Muscle of leg (tissue), 11 donors: ENCODE data around the gene RGS17. TPM values are rescaled to one million over a fixed set of nuclear protein-coding genes. Genes with fewer than 3 reads are reported as not detected.
A peak's percentile ranks its signal among the peaks of the same experiment; 100 is the strongest.
"Not testable (repeated sequence)": the region's sequence is repeated elsewhere in the genome, so short reads cannot be mapped to it uniquely, and the experiment has no call there.

Source experiments
- DNase-seq: peaks from one replicate; pipeline ENCODE4 v3.0.0; 2013
- H3K27ac ChIP-seq: one replicate; pipeline ENCODE4 v1.5.1; 2013; ENCODE audit warnings: mild to moderate bottlenecking, low read length, control low read depth
- H3K27me3 ChIP-seq: one replicate; pipeline ENCODE4 v1.6.1; 2013; ENCODE audit warnings: low read length; ENCODE audit not compliant: control insufficient read depth, insufficient read depth
- H3K36me3 ChIP-seq: one replicate; pipeline ENCODE4 v1.6.1; 2013; ENCODE audit warnings: low read length; ENCODE audit not compliant: control insufficient read depth, insufficient read depth
- H3K4me1 ChIP-seq: one replicate; pipeline ENCODE4 v1.6.1; 2013; ENCODE audit warnings: low read length; ENCODE audit not compliant: control insufficient read depth, insufficient read depth
- H3K4me3 ChIP-seq: one replicate; pipeline ENCODE4 v1.5.1; 2013; ENCODE audit warnings: low read length, control low read depth
- H3K9me3 ChIP-seq: replicated peaks from 2 replicates; pipeline ENCODE4 v1.6.1; 2013; ENCODE audit warnings: low read depth, low read length; ENCODE audit not compliant: control insufficient read depth
- WGBS: methylation state at CpG from one replicate; pipeline ENCODE4 v1.1.5; 2013; ENCODE audit warnings: missing lambda C conversion rate; ENCODE audit not compliant: insufficient coverage; 5-methylcytosine and 5-hydroxymethylcytosine counted together
- polyA plus RNA-seq, 8 donors: library from polyadenylated mRNA; unstranded; fragments of 120-200 nt; gene quantifications; one replicate each; pipeline versions ENCODE4 v1.2.1 to v1.2.3, GENCODE V29; 2013; ENCODE audit warnings: inconsistent platforms in 1 of 8, low replicate concordance in 1 of 8; ENCODE audit not compliant: insufficient read length in 8 of 8, insufficient read depth in 1 of 8
- total RNA-seq: library from RNA; stranded (reverse); fragments of 120-200 nt; gene quantifications from one replicate; pipeline ENCODE4 v1.2.4, GENCODE V29; 2013

Gene RGS17
- total and polyA plus RNA-seq, 9 donors = 0.53 to 1.5 (median 0.97) TPM

DNA sequence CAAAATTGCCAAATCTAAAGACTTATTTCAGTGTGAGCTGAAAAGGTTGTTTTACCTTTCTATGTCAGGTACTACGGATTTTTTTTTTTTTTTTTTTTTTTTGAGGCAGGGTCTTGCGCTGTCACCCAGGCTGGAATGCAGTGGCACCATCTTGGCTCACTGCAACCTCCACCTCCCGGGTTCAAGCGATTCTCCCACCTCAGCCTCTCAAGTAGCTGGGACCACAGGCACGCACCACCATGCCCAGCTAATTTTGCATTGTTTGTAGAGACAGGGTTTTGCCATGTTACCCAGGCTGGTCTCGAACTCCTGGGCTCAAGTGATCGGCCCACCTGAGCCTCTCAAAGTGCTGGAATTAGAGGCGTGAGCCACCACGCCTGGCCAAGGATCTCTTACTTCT lies 130.3 kb downstream of the RGS17 start:
- H3K4me3 ChIP-seq, H3K4me1 ChIP-seq, DNase-seq, H3K27ac ChIP-seq, H3K36me3 ChIP-seq, H3K27me3 ChIP-seq, H3K9me3 ChIP-seq: not testable (repeated sequence)
- 91% methylated on average over 5 of the region's 9 CpGs for WGBS

DNA sequence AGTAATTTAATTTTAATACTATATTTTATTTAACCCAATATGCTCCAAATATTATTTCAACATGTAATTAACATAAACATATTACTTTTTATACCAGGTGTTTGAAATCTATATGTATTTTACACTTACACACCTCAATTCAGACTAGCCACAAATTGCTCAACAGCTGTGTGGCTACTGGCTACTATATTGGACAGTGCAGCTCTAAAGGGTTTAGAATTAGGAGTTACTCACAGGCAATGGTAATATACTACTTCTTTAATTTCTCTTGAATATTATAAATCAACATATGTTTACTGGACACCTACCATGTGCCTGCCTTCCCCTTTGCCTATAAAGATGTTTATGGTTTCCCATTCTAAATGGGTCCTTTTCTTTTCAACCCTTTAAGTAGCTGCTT lies 130.8 kb downstream of the RGS17 start:
- peaks cover 9% of the 10 kb centered on the region for H3K4me1 ChIP-seq
- no peaks in the 10 kb centered on the region for H3K9me3 ChIP-seq
- peaks cover 8% of the 10 kb centered on the region for H3K36me3 ChIP-seq
- H3K27ac ChIP-seq = no peak overlapping the region
- no peaks in the 10 kb centered on the region for H3K27me3 ChIP-seq
- no peak overlapping the region for H3K4me3 ChIP-seq
- no peak for DNase-seq

DNA sequence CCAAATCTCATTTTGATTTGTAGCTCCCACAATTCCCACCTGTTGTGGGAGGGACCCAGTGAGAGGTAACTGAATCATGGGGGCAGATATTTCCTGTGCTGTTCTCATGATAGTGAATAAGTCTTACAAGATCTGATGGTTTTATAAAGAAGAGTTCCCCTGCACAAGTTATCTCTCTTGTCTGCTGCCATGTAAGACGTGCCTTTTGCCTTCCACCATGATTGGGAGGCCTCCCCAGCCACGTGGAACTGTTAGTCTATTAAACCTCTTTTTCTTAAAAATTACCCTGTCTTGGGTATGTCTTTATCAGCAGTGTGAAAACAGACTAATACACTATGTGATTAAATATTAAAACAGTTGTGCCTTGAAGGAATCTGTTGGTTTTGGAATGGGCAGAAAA lies 131.5 kb downstream of the RGS17 start:
- H3K27ac ChIP-seq, H3K27me3 ChIP-seq, H3K36me3 ChIP-seq, H3K4me3 ChIP-seq, H3K4me1 ChIP-seq, H3K9me3 ChIP-seq, DNase-seq: not testable (repeated sequence)
- no CpG with 5 or more reads among the region's 2 CpGs for WGBS

DNA sequence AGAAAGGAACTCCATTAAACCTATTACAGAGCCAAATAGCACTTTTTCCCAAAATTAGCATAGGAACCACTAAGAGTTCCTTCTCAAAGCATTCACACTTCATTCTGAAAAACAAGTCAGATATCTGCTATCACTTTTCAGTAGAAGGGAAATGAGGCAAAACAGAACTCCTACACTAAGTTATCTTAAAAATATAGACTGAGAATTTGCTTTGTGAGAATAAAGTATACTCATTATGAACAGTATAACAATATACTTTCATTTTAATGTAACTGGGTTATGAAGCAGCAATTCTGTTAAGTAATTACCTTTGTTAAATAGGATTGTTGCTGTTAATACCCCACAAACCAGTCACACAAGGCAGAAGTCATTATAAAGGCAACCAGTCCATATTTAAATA lies 137.2 kb downstream of the RGS17 start:
- no peak overlapping the region for H3K4me3 ChIP-seq
- H3K36me3 ChIP-seq = peaks cover 20% of the 10 kb centered on the region
- DNase-seq = no peak
- H3K27me3 ChIP-seq = no peaks in the 10 kb centered on the region
- no peaks in the 10 kb centered on the region for H3K4me1 ChIP-seq
- no peaks in the 10 kb centered on the region for H3K9me3 ChIP-seq
- no peak overlapping the region for H3K27ac ChIP-seq

DNA sequence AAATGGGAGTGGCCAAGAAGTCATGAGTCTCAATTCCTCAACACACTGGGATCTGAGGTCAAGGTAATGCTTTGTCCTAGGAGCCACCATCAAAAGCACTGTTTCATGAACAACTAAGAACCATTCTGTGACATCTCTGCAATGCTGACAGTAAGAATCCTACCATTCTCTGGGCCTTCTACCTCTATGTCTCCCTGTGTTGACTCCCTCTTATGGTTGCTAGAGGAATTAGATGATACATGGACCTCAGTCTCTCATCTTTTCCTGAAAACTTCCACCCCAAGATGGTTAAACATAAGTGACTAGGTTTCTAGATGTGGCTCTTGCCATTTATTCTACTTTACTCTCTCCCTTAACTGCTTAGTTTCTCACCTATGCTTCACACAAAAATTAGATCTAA lies 137.7 kb downstream of the RGS17 start:
- H3K9me3 ChIP-seq = no peaks in the 10 kb centered on the region
- H3K27ac ChIP-seq = no peak overlapping the region
- no peak overlapping the region for H3K4me3 ChIP-seq
- peaks cover 20% of the 10 kb centered on the region for H3K36me3 ChIP-seq
- H3K27me3 ChIP-seq = no peaks in the 10 kb centered on the region
- no peak for DNase-seq
- no peaks in the 10 kb centered on the region for H3K4me1 ChIP-seq

DNA sequence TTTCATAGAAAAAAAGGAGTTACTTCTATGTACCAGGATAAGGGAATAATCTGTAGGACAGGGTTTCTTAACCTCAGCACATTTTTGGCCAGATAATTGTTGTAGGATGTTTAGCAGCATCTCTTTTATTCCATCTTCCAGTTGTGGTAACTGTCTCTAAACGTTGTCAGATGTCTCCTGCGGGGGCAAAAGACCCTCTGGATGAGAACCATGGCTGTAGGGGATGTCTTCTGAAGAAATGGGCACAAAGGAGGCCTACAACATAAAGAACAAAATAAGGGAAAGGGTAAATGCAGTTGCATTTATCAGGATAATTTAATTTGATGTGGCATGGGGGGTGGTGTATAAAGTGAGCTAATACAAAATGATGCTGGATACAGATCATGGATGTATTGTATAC lies 144.1 kb downstream of the RGS17 start:
- WGBS = no CpG with 5 or more reads among the region's 2 CpGs
- DNase-seq = no peak
- H3K9me3 ChIP-seq = no peaks in the 10 kb centered on the region
- H3K4me3 ChIP-seq = no peak overlapping the region
- peaks cover 7% of the 10 kb centered on the region for H3K36me3 ChIP-seq
- no peak overlapping the region for H3K27ac ChIP-seq
- no peaks in the 10 kb centered on the region for H3K27me3 ChIP-seq
- peaks cover 13% of the 10 kb centered on the region for H3K4me1 ChIP-seq

DNA sequence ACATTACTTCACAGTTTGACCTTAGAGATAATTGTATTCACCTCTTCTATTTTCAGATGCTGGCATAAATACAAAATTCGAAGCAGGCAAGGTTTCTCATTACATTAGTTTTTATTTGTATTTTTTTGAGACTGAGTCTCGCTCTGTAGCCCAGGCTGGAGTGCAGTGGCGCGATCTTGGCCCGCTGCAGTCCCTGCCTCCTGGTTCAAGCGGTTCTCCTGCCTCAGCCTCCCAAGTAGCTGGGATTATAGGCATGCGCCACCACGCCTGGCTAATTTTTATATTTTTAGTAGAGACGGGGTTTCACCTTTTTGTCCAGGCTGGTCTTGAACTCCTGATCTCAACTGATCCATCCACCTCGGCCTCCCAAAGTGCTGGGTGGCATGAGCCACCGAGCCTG lies 145.8 kb downstream of the RGS17 start:
- H3K27ac ChIP-seq, H3K27me3 ChIP-seq, H3K36me3 ChIP-seq, H3K9me3 ChIP-seq, H3K4me3 ChIP-seq, DNase-seq: not testable (repeated sequence)
- peaks cover 14% of the 10 kb centered on the region for H3K4me1 ChIP-seq
- WGBS = 91% methylated on average over 4 of the region's 11 CpGs

DNA sequence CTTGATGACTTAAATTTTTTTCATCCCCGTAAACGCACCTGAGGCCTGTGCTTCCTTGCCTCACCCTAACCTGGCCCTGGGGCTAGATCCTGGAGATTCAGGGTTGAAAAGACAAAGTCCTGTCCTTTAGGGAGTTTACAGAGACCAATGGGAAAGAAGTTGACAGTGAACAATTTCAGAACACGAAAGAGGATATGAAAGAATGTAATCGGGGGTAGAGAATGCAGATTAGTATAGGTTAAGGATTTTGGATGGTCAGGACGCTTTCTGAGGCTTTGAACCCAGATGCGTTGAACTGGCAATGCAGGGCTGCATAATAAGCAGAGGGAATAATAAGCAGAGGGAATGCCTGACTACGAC lies 146.6 kb downstream of the RGS17 start:
- no peaks in the 10 kb centered on the region for H3K9me3 ChIP-seq
- peaks cover 14% of the 10 kb centered on the region for H3K4me1 ChIP-seq
- H3K36me3 ChIP-seq = peaks cover 7% of the 10 kb centered on the region
- H3K27ac ChIP-seq = peak overlapping the region; percentile 98
- H3K27me3 ChIP-seq = no peaks in the 10 kb centered on the region
- peak overlapping the region; percentile 58 for H3K4me3 ChIP-seq
- 6% methylated on average over 7 of the region's 7 CpGs for WGBS
- DNase-seq = peak; percentile 16

DNA sequence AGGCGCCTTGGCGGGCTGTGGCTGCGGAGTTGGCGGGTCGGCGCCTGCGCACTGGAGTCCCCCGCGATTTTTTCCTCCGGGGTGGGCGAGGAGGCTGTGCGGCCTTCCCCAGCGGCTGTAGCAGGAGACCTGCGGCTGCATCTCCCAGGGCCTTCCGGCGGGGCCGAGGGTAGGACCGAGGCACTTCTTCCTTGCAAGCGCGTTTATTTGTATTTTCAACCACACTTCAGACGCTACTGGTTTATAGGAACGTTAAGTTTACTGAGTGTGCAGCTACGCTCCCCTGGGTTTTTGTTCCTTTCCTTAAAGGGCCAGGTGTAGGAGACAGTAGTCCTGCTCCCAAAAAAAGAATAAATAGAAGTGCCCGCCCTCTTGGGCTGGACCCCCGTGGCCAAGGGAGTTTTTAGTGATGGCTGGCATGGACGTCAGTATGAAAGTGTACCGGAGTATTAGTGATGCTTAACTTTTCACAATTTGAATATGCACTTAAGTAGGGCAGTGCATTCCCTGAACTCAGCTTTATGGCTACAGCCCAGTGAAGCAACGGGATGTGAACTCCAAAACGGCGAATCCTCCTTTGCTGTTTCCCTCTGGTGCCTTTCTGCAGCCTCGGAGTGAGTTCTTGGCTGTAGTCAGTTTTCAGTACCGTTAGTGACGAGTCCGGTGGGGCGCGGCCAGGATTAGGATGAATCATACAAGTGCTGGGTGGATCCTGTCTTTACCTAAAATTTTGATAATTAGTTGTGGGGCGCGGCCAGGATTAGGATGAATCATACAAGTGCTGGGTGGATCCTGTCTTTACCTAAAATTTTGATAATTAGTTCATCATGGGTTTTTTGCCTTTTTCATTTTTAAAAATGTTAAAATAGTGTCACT lies 147.2 kb downstream of the RGS17 start:
- Histone ChIP-seq H3K36me3 (peaks cover 7% of the 10 kb centered on the region), H3K27ac (peak overlapping the region; percentile 98), H3K27me3 (no peaks in the 10 kb centered on the region), H3K4me3 (peak overlapping the region; percentile 58), H3K9me3 (no peaks in the 10 kb centered on the region), H3K4me1 (peaks cover 14% of the 10 kb centered on the region)
- DNase-seq = peak; percentile 94
- WGBS = 1% methylated on average over 21 of the region's 38 CpGs

DNA sequence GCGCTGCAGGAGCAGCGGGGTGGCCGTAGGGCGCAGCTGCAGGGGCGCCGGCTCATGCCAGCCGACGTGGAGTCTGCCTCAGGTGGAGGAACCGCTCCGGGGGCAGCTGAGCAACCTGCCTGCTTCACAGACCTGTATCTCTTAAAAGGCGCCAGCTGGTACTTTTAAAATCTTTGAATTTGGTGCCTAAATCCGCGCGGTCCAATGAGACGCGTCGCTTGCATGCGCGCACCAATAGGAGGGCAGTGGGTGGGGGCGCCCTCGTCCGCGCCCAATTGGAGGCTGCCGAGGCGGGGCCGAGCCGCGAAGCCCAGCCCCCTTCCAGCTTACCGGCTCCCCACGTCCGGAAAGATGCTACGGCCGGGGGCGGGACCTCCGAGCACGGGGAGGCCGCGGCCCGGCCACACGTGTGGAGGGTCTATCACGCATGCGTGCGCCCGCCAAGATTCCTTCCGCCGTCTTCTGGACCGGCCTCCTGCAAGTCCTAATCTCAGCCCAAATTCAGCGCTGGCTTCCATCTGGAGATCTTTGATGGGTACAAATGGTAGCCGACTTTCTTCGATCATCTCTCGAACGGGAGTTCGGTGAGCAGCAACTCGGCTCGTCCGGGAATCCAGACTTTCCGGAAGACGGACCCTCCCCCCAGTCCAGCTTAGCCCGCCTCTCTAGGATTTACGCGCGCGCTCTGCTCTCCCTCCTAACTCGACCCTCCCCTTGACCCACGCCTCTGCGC lies 148.0 kb downstream of the RGS17 start, which contains the start of gene FBXO5:
Gene FBXO5, minus strand, starts transcription at position 138 of the 733 bp plus-strand sequence. Its CDS starts 82 bp downstream, at position 56.
- peaks cover 10% of the 10 kb centered on the region for H3K36me3 ChIP-seq
- no peaks in the 10 kb centered on the region for H3K27me3 ChIP-seq
- peaks cover 14% of the 10 kb centered on the region for H3K4me1 ChIP-seq
- peak within 1 kb of the TSS; percentile 58 for H3K4me3 ChIP-seq
- no peaks in the 10 kb centered on the region for H3K9me3 ChIP-seq
- peak within 1 kb of the TSS; percentile 98 for H3K27ac ChIP-seq
- WGBS = under 1% methylated on average over 66 of the region's 66 CpGs
- peak; percentile 99 for DNase-seq
